GM03348 (cell line): Measurements from ENCODE around the gene PPIC.

Experiments used
- DNase-seq: peaks from one replicate; pipeline ENCODE4 v3.0.0; 2012; ENCODE audit warnings: low spot score

PPIC gene

GRCh38 chr5:123036391-123037103 is at the start of gene PPIC:
Gene PPIC (minus strand): TSS chr5:123036725. CDS start chr5:123036625, 100 bp downstream.
- DNase-seq = peak; percentile 98

DNA sequence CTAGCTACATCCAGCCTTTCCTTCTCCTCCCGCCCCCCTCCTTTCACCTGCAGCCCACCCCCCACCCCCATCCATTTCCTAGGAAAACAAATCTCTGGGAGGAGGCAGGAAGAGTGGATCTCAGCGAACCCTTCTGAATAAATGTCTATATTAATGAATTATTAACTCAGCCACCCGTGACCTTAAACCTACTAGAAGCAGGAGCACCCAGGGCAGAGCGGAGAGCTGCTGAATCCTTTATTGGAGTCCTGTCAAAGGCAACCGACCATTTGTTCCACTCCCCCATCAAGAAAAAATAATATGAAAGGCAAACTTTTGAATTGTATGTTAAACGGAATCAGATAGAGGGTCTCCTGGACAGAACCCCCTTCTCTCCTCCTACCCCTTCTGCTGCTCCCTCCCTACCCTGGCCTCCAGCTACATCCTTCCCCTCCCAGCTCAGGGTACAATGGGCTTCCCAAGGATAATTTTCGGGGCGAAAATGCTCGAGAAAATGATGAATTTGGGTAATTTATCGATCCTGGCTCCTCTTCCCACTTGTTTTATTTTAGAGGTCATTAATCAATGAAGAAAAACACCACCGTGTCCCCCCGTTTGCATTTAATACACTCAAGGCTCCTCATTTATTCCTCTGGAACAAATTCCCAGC is 49.2 kb upstream of the PPIC start:
- DNase-seq = no peak

- DNase-seq = no peak
These were observed 48.4 kb upstream of the PPIC start for GRCh38 chr5:123084730-123085605.

DNA sequence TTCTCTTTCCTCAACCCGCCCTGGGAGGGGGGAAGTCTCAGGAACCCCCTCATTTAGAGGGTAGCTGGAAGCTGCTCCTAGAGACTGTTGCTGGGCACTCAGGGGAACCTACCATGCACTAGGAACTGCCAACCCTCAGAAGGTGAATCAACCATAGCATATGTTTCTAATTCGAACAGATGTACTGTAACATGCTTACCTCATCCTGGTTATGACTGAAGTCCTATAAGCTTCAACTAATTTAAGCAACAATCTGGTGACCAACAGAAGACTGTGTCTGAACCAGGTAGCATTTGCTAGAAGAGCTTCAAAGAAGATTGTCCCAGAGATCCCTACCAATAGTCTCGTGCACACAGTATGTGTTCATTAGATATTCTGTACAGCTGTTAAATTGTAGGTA is 46.8 kb upstream of the PPIC start:
- no peak for DNase-seq

GRCh38 chr5:123080215-123080614 is 43.7 kb upstream of the PPIC start:
- DNase-seq = no peak

DNA sequence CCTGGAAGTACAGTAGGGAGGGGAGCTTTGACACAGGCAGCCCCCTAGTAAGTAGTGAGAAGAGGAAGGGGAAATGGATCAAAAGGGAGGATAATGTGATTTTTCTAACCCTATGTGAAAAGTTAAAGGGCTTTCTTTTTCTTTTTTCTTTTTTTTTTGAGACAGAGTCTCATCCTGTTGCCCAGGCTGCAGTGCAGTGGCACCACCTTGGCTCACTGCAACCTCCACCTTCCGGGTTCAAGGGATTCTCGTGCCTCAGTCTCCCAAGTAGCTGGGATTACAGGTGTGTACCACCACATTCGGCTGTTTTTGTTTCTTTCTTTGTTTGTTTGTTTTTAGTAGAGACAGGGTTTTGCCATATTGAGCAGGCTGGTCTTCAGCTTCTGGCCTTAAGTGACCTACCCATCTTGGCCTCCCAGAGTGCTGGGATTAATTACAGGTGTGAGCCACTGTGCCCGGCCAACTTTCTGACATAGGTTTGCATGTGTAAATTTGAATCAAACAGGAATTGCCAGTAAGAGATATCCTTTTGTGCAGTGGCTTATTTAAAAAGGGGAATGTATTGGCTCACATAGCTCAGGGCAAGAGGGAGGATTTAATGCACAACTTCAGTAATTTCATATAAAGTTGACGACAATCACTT is 39.1 kb upstream of the PPIC start:
- no peak for DNase-seq

- no peak for DNase-seq
These were observed 31.9 kb upstream of the PPIC start for GRCh38 chr5:123068368-123068938.

DNA sequence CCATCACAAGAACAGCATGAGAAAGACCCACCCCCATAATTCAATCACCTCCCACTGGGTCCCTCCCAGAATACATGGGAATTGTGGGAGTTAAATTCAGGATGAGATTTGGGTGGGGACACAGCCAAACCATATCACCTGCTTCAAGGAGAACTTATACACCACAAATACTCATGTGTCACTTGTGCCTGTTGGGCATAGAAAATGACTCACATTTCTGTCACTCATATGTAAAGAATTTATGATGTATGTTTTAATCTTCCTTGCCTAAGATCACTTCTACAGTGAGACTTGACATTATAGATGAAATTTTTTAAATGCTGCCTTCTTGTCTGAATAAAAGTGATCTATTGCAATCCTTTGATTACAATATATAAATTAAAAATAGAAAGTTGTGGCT is 29.5 kb upstream of the PPIC start:
- DNase-seq = no peak

GRCh38 chr5:123059455-123059854 is 22.9 kb upstream of the PPIC start:
- no peak for DNase-seq

DNA sequence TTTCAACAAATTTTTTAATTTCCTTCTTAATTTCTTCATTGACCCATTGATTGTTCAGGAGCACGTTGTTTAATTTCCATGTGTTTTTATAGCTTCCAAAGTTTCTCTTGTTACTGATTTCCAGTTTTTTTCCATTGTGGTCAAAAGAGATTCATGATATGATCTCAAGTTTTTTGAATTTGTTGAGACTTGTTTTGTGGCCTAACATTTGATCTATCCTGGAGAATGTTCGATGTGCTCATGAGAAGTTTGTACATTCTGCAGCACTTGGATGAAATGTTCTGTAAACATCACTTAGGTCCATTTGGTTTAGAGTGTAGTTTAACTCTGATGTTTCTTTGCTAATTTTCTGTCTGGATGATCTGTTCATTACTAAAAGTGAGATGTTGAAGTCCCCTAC is 14.7 kb upstream of the PPIC start:
- DNase-seq = no peak

GRCh38 chr5:123047706-123048105 is 11.2 kb upstream of the PPIC start:
- DNase-seq = no peak

DNA sequence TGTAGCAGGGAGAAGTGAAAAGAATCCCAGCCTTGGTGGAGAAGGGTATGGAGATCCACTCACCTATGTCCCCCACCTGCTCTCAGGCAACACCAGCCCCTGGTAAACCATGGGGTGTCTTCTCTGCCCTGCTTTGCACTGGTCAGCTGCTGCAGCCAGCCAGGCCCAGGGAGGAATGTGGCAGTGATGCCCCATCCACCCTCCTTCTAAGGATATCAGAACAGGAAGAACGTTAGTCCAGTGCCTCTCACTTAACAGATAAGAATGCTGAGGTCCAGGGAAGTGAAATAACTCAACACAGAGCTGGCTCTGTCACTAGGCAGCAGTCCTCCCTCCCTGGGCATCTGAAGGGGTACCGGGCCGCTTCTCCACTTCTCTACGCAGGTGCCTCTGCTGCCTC is 9.7 kb upstream of the PPIC start:
- DNase-seq = no peak

DNA sequence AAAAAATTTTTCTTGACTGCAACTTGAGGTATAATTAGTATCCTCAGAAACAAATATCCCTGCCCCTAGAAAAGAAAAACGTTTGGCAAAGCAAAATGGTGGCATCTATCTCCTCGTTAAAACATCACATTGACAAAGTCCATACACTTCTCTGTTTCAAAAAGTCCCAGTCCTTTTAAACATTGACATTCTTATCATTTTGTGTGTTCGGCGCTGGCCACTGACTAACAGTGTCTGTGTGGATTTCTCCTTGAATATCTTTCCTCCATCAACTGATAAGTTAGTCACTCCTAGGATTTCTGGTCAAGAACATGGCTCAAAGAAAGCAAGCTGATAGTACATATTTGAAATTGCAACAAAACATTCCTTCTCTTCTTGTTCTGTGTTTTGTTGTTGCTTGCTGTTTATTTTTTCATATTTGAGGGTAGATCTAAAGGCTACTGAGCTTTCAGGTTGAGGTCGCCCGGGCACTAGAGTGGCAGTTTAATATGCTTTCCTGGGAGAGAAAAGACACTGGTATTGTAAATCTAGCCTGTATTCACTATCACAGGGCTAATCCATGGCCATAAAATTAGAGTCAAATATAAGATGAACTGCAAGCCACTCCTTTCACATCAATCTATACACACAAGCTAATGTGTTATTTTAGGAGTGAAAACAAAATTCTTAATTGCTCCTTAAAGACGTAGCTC is 8.5 kb upstream of the PPIC start:
- DNase-seq = no peak

DNA sequence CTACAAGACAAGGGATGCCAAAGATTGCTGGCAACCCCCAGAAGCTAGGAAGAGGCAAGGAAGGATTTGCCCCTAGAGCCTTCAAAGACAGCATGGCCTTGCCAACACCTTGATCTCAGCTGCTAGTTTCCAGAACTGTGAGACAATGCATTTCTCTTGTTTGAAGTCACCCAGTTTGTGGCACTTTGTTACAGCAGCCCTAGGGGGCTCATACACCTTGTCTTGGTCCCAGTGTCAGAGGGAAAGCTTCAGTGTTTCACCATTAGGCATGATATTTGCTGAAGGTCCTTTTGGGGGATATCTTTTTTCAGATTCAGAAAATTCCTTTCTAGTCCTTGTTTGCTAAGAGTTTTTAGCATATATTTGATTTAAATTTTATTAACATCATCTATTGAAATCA is 3.1 kb upstream of the PPIC start:
- no peak for DNase-seq

GRCh38 chr5:123037104-123037418 is 536 bp upstream of the PPIC start:
- no peak for DNase-seq

DNA sequence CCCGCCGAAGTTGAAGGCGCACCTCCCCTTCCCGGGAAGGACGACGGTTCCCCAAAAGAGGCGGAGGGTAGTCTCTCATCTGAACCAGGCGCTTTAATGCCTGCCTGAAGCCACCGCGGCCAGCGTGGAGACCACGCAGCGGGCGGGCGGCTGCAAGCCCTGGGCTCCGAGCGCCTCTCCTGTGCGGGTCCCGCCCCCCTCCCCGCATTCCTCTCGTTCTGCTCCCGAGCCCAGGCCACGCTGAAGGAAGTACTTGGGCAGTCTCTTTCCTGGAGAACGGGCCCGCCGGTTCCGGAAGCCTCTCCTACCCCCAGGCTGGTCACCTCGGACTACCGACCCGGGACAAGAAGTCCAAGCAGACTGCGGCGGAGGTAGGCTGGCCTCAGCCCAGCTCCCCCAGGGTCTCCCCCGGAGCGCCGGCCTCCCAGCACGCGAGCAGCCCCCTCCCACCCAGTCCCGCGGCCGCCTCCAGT is 571 bp downstream of the PPIC start:
- peak; percentile 80 for DNase-seq

DNA sequence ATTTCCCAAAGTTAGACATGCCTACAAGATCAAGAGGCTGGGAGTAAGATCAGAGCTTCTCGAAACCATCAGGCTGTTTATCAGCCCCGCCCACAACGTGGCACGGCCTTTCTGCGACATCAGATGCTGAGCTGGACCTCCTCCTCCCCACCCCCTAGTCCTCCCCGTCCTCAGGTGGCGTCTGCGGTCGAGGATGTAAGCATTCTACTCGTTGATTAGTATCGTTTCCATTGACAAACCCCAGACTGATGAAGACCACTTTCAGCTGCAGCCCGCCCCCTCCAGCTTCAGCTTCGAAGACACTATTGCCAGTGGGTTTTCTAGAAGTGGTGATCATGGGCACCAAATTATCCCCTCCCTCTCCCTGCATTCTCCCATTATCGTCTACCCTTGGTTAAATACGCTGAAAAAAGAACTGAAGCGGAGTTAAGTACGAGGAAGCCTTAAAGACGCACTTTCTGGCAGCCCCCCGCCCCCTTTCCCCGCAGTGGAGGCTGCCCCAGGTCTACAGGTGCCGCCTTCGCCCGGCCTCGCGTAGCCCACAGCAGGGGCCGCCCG is 1.1 kb downstream of the PPIC start:
- peak; percentile 66 for DNase-seq

- no peak for DNase-seq
These were observed 3.3 kb downstream of the PPIC start for GRCh38 chr5:123033157-123033671.

- DNase-seq = no peak
These were observed 8.3 kb downstream of the PPIC start for GRCh38 chr5:123028222-123028621.

DNA sequence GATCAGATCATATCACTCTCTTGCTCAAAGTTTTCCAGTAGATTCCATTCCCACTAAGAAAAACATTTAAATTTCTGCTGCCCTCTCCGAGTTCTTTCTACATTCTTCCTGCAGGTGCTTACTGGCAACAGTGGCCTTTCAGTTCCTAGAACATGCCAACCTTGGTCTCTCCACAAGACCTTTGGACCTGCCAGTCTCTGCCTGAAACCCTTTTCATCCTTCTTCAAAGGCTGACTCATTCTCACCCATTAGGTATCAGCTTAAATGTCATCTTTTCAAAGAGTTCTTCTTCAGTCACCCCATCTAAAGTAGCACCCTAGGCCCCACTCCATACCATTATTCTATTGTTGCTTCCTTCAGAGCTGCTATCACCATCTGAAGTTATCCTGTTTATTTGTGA is 21.8 kb downstream of the PPIC start:
- DNase-seq = no peak

- peak; percentile 21 for DNase-seq
These were observed 24.2 kb downstream of the PPIC start for GRCh38 chr5:123012321-123012720.
